ENCODE results near the gene MEF2D. TPM values are rescaled to one million over a fixed set of nuclear protein-coding genes. Genes with fewer than 3 reads are reported as not detected.

MEF2D gene
- total and polyA plus RNA-seq, 8 donors, result 23.8 to 52.8 (median 31.3) TPM

DNA sequence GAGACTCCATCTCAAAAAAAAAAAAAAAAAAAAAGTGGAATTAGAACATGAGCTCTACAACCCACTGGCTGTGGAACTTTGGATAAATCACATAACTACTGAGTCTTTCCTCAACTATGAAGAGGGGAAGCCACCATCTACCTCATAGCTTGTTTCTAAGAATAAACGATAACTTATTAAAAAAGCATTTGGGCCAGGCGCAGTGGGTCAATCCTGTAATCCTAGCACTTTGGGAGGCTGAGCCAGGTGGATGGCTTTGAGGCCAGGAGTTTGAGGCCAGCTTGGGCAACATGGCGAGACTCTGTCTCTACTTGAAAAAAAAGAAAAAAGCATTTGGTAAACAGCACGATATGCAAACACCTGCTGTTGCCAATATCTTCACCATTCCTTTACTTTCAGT is 31.8 kb upstream of the MEF2D start:
- H3K4me3 ChIP-seq, result no peak overlapping the region
- peaks cover 0 to 20% of the 10 kb centered on the region in 2 donors for H3K36me3 ChIP-seq
- TF ChIP-seq, protein P1, sequence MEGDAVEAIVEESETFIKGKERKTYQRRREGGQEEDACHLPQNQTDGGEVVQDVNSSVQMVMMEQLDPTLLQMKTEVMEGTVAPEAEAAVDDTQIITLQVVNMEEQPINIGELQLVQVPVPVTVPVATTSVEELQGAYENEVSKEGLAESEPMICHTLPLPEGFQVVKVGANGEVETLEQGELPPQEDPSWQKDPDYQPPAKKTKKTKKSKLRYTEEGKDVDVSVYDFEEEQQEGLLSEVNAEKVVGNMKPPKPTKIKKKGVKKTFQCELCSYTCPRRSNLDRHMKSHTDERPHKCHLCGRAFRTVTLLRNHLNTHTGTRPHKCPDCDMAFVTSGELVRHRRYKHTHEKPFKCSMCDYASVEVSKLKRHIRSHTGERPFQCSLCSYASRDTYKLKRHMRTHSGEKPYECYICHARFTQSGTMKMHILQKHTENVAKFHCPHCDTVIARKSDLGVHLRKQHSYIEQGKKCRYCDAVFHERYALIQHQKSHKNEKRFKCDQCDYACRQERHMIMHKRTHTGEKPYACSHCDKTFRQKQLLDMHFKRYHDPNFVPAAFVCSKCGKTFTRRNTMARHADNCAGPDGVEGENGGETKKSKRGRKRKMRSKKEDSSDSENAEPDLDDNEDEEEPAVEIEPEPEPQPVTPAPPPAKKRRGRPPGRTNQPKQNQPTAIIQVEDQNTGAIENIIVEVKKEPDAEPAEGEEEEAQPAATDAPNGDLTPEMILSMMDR (IDR thresholded peaks at IDR 0.05), result no peak
- no peaks in the 10 kb centered on the region for H3K9me3 ChIP-seq
- H3K4me1 ChIP-seq, result no peaks in the 10 kb centered on the region
- H3K27me3 ChIP-seq, result no peaks in the 10 kb centered on the region
- DNase-seq (no peak), ATAC-seq (no peak)
- intact Hi-C loops (cut with DNase I), result no loop called here
- H3K27ac ChIP-seq, result no peak overlapping the region

DNA sequence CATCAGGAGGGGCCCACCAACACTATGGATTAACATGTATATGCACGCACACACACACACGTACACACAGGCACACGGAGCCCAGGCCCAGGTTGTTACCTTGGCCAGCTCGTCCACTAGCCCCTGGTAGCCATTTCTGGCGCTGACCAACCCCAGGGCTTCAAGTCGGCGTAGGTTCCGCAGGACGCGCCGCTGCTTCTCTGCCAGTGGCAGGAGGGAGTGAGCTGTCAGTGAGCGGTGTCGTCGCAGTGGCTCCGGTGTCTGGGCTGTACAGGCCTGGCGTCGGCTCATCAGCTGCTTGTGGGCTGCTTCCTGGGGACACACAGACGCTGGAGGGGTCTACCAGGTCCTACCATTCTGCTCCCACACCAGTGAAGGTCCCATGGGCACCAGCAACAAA is 29.4 kb upstream of the MEF2D start:
- no peak for ATAC-seq
- DNase-seq, result no peak
- H3K27ac ChIP-seq, result no peak overlapping the region

DNA sequence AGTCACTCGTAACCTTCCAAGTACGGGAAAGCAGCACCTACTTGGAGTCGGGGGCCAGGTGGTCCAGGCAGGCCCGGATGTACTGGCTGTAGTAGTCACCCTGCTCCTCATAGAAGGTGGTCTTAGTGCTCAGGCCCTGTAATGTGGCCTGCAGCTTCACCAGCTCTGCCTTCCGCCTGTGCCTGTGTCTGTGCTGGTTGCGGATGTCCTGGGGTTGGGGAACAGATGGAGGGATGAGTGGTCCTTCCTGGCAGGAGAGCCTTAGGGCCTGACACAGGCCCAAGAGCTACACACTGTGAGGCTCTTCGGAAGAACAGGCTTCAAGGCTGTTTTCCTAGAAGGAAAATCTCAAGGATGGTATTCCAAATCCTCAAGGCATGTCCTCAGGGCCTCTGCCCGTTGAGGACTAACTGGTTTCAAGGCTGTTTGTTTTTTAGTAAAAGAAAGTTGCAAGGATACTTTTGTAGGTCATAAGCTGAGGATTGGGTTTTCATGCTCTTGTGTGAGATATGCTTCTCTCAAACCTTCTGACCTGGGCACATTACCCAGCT is 28.4 kb upstream of the MEF2D start:
- ATAC-seq, result no peak
- intact Hi-C loops (cut with DNase I), result no loop called here

More for the DNA sequence above, 29.4 kb upstream of the MEF2D start:
- Histone ChIP-seq H3K36me3 (peaks cover 0 to 20% of the 10 kb centered on the region in 2 donors), H3K4me3 (no peak overlapping the region), H3K27me3 (no peaks in the 10 kb centered on the region), H3K9me3 (no peaks in the 10 kb centered on the region), H3K4me1 (peaks cover 0 to 10% of the 10 kb centered on the region in 2 donors)
- intact Hi-C loops (cut with DNase I), result no loop called here
- TF ChIP-seq, protein P1 (IDR thresholded peaks at IDR 0.05), result no peak

DNA sequence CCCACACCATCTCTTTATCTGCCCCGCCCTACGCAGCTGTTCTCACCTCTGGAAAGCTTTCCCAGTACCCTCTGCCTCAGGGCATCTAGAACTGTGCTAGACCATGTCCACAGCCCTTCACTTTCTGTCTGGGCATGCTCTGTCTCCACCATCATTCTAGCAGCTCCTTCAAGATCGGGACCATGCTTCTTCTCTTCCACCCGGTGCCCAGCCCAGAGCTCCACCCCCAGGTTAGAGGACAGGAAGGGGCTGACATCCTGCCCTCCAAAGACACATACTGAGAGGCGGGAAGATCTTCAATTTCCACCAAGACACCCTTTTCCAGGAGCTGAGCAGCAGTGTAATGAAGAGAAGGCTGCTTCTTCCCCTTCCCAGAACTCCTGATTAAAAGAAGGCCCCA is 27.7 kb upstream of the MEF2D start:
- H3K27me3 ChIP-seq, result no peaks in the 10 kb centered on the region
- no peak overlapping the region for H3K4me3 ChIP-seq
- H3K4me1 ChIP-seq, result peaks cover 0 to 22% of the 10 kb centered on the region in 2 donors
- peaks cover 0 to 16% of the 10 kb centered on the region in 2 donors for H3K36me3 ChIP-seq
- intact Hi-C loops (cut with DNase I), result no loop called here
- TF ChIP-seq, protein P1 (IDR thresholded peaks at IDR 0.05), result no peak
- H3K27ac ChIP-seq, result no peak overlapping the region
- DNase-seq (no peak), ATAC-seq (no peak)
- H3K9me3 ChIP-seq, result no peaks in the 10 kb centered on the region

More for the DNA sequence above, 28.4 kb upstream of the MEF2D start:
- Histone ChIP-seq H3K27ac (no peak overlapping the region), H3K27me3 (no peaks in the 10 kb centered on the region), H3K36me3 (peaks cover 0 to 16% of the 10 kb centered on the region in 2 donors), H3K4me1 (peaks cover 0 to 20% of the 10 kb centered on the region in 2 donors), H3K4me3 (no peak overlapping the region), H3K9me3 (no peaks in the 10 kb centered on the region)
- no peak for DNase-seq
- TF ChIP-seq, protein P1 (IDR thresholded peaks at IDR 0.05), result no peak

DNA sequence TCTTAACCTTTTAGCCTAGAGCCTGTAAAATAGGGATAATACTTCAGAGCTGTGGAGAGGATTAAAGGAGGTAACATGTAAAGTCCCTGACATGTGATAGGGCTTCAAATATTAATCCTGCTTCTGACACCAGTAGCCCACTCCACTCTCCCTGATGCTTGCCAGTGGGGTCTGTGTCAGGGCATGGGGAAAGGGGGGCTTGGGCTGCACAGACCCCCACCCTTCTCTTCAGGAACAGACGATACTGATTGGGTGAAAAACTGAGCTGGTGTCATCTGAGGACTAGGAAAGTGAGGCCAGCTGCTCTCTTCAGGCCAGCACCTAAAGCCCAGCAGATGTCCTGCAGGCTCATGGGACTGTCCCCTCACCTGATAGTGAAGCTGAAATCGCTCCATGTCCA is 27.0 kb upstream of the MEF2D start:
- DNase-seq, result no peak
- Histone ChIP-seq H3K4me3 (no peak overlapping the region), H3K27me3 (no peaks in the 10 kb centered on the region), H3K9me3 (no peaks in the 10 kb centered on the region), H3K4me1 (peaks cover 0 to 22% of the 10 kb centered on the region in 2 donors), H3K27ac (no peak overlapping the region), H3K36me3 (peaks cover 0 to 16% of the 10 kb centered on the region in 2 donors)
- intact Hi-C loops (cut with DNase I), result no loop called here
- ATAC-seq, result no peak
- TF ChIP-seq, protein P1 (IDR thresholded peaks at IDR 0.05), result no peak
